Sigmoid colon (tissue), 7 donors: Measurements from ENCODE around the gene TCEAL9. TPM values are rescaled to one million over a fixed set of nuclear protein-coding genes. Genes with fewer than 3 reads are reported as not detected.
A peak's percentile ranks its signal among the peaks of the same experiment; 100 is the strongest.

Experiments used
- DNase-seq: peaks from one replicate; pipeline ENCODE4 v3.0.0-alpha.2; 2019
- H3K27ac ChIP-seq, 4 donors: fragments of 200-600 bp; sonication (generic); one replicate each; pipeline ENCODE4 v1.5.1; 2016 to 2019; ENCODE audit warnings: mild to moderate bottlenecking in 1 of 4
- H3K27me3 ChIP-seq, 3 donors: fragments of 200-600 bp; sonication (generic); one replicate each; pipeline ENCODE4 v1.5.1; 2019; ENCODE audit warnings: mild to moderate bottlenecking in 1 of 3
- H3K36me3 ChIP-seq, 4 donors: fragments of 200-600 bp; sonication (generic); one replicate each; pipeline ENCODE4 v1.5.1; 2016 to 2019
- H3K4me1 ChIP-seq, 4 donors: fragments of 200-600 bp; sonication (generic); one replicate each; pipeline ENCODE4 v1.5.1; 2017 to 2019
- H3K4me3 ChIP-seq, 4 donors: fragments of 200-600 bp; sonication (generic); one replicate each; pipeline ENCODE4 v1.5.1; 2017 to 2019; ENCODE audit warnings: mild to moderate bottlenecking in 2 of 4, moderate library complexity in 1 of 4
- H3K9me3 ChIP-seq, 4 donors: fragments of 200-600 bp in 3 of 4; sonication (generic) in 3 of 4; one replicate each; pipeline versions ENCODE4 v1.5.1 to v1.6.1; 2013 to 2019
- CTCF ChIP-seq, 4 experiments: fragments of 450-650 bp in 3 of 4; fragments of 200-600 bp in 1 of 4; IDR thresholded peaks; one replicate each; pipeline ENCODE4 v1.5.1; 2016 to 2019; ENCODE audit warnings: antibody characterized with exemption in 4 of 4, mild to moderate bottlenecking in 3 of 4, moderate library complexity in 2 of 4
- EP300 ChIP-seq, 4 donors: sonication (generic); formaldehyde crosslinking; IDR thresholded peaks; one replicate each; pipeline ENCODE4 v1.6.1; 2017; ENCODE audit warnings: antibody characterized with exemption in 4 of 4
- POLR2A ChIP-seq, 2 donors: fragments of 450-650 bp; IDR thresholded peaks; one replicate each; pipeline ENCODE4 v1.6.1; 2016; ENCODE audit warnings: antibody characterized with exemption in 2 of 2, mild to moderate bottlenecking in 2 of 2, moderate library complexity in 2 of 2
- POLR2AphosphoS5 ChIP-seq, 4 donors: sonication (generic); formaldehyde crosslinking; IDR thresholded peaks; one replicate each; pipeline ENCODE4 v1.6.1; 2017; ENCODE audit warnings: antibody characterized with exemption in 4 of 4
- WGBS, 2 donors: extraction: QIAGEN DNeasy Blood & Tissue Kit; methylation state at CpG; one replicate each; pipeline ENCODE4 v1.1.7; 2013; 5-methylcytosine and 5-hydroxymethylcytosine counted together
- intact Hi-C: fragments of 100-400 bp; cut with DNase I; formaldehyde crosslinking; loops from one replicate; pipeline ENCODE4 v1.15.1; 2023
- polyA plus RNA-seq, 3 donors: library from polyadenylated mRNA; stranded (reverse); fragments of 200-250 nt; gene quantifications; one replicate each; pipeline ENCODE4 v1.2.3, GENCODE V29; 2013
- small RNA-seq, 3 donors: library from RNA; depleted of rRNA; stranded (forward); fragments of <200 nt; gene quantifications; one replicate each; pipeline ENCODE3, GENCODE V24; 2016
- total RNA-seq, 4 donors: library from RNA; depleted of rRNA; stranded (reverse); fragments of >200 nt; gene quantifications; one replicate each; pipeline ENCODE4 v1.1.0, GENCODE V29; 2016
- donor health status: healthy with polysubstance abuse.
- donor health status: Bipolar disorder and iron deficiency.
- donor health status: healthy.

TCEAL9 gene
- total and polyA plus RNA-seq, 7 donors = 52.4 to 93.7 (median 78.1) TPM

DNA sequence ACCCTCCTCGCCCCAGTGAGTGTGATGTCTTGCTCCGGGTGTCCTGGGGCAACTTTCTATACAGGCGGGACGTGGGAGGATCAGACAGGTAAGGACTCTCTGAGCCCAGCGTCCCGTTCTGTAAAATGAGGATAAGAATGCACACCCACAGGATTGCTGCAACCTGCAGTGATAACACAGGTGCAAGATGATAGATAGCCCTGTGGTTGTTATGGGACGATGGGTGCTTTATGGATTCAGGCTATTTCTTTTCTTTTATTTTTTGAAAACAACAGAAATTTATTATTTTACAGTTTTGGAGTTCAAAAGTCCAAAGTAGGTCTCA lies 48.7 kb downstream of the TCEAL9 start:
- WGBS, 2 donors = 1 to 5% methylated on average over 7 of the region's 7 CpGs
- intact Hi-C loops = no loop called here

GRCh38 chrX:103406256-103406655 lies 50.0 kb downstream of the TCEAL9 start:
- no peak for DNase-seq
- WGBS, 2 donors = 100% methylated on average over 1 of the region's 1 CpG
- Histone ChIP-seq H3K9me3 (no peaks in the 10 kb centered on the region), H3K4me1 (no peaks in the 10 kb centered on the region), H3K36me3 (no peaks in the 10 kb centered on the region), H3K4me3 (no peak overlapping the region), H3K27me3 (no peaks in the 10 kb centered on the region), H3K27ac (no peak overlapping the region)
- TF ChIP-seq EP300 (IDR thresholded peaks at IDR 0.05) (no peak), POLR2A (IDR thresholded peaks at IDR 0.05) (no peak), POLR2AphosphoS5 (IDR thresholded peaks at IDR 0.05) (no peak), CTCF (IDR thresholded peaks at IDR 0.05) (no peak)
- intact Hi-C loops = no loop called here

More for the DNA sequence above, 48.7 kb downstream of the TCEAL9 start:
- no peak for DNase-seq
- H3K9me3 ChIP-seq = no peaks in the 10 kb centered on the region
- no peaks in the 10 kb centered on the region for H3K4me1 ChIP-seq
- H3K36me3 ChIP-seq = no peaks in the 10 kb centered on the region
- peak overlapping the region in 1 of 4 donors; percentile 32 for H3K27ac ChIP-seq
- no peaks in the 10 kb centered on the region for H3K27me3 ChIP-seq
- peak overlapping the region; percentile 34 to 54 (median 40) for H3K4me3 ChIP-seq
- TF ChIP-seq POLR2AphosphoS5 (IDR thresholded peaks at IDR 0.05) (no peak), CTCF (IDR thresholded peaks at IDR 0.05) (no peak), POLR2A (IDR thresholded peaks at IDR 0.05) (no peak), EP300 (IDR thresholded peaks at IDR 0.05) (no peak)

DNA sequence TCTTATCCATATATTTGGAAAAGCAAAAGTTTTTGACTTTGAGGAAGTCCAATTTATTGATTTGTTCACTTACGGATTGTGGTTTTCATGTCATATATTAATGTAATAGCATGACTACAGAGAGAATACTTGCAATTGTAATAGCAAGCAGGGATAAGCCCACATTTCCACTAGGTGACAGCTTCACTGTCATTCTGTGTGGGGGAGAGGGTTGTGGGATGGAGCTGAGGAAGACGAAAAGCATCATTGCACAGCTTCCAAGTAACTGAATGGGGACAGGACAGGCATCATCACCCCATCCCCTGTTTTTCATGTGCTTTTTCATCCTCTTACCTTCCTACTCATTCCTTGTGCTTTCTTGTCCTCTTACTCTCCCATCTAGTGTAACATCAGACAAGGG lies 51.5 kb downstream of the TCEAL9 start:
- TF ChIP-seq POLR2AphosphoS5 (IDR thresholded peaks at IDR 0.05) = no peak
- Histone ChIP-seq H3K4me3 (no peak overlapping the region), H3K9me3 (no peaks in the 10 kb centered on the region), H3K4me1 (no peaks in the 10 kb centered on the region), H3K36me3 (no peaks in the 10 kb centered on the region), H3K27ac (no peak overlapping the region), H3K27me3 (no peaks in the 10 kb centered on the region)
- intact Hi-C loops = no loop called here
- no peak for DNase-seq
- WGBS, 2 donors = 92 to 94% methylated on average over 2 of the region's 2 CpGs

Small RNA genes within 50 kb of the gene (small RNA-seq; reads per million reads assigned to genes)
- gene Z92846.1 = 0 reads per million in 3 donors

Other genes with a start within 250 kb of the TCEAL9 start
- gene BEX4, start 141.4 kb upstream of the TCEAL9 start, total RNA-seq = 10 to 100 TPM; 45.5 to 86.6 (median 56.9) TPM
- gene BEX4, start 141.4 kb upstream of the TCEAL9 start, polyA plus RNA-seq = 10 to 100 TPM; 31.5 to 45.6 (median 34.7) TPM
- 10 to 100 TPM; 69.1 to 94.1 (median 85.8) TPM for gene TCEAL8, start 101.4 kb upstream of the TCEAL9 start, total RNA-seq
- gene TCEAL8, start 101.4 kb upstream of the TCEAL9 start, polyA plus RNA-seq = 100 to 1,000 TPM in 2 of 3 donors, 10 to 100 TPM in 1; 49.3 to 113 (median 103) TPM
- gene TCEAL5, start 79.8 kb upstream of the TCEAL9 start, total RNA-seq = 1 to 10 TPM in 1 of 4 donors, under 1 TPM in 1, not detected in 2; 0.41 to 1.8 TPM
- 1 to 10 TPM in 1 of 3 donors, under 1 TPM in 1, not detected in 1; 0.80 to 1.8 TPM for gene TCEAL5, start 79.8 kb upstream of the TCEAL9 start, polyA plus RNA-seq
- 10 to 100 TPM in 3 of 4 donors, 1 to 10 TPM in 1; 2.2 to 24.6 (median 11.2) TPM for gene BEX2, start 45.5 kb upstream of the TCEAL9 start, total RNA-seq
- 10 to 100 TPM; 10.2 to 28.5 (median 16.8) TPM for gene BEX2, start 45.5 kb upstream of the TCEAL9 start, polyA plus RNA-seq
- 10 to 100 TPM; 19.7 to 35.2 (median 32.4) TPM for gene TCEAL7, start 26.3 kb upstream of the TCEAL9 start, total RNA-seq
- gene TCEAL7, start 26.3 kb upstream of the TCEAL9 start, polyA plus RNA-seq = 1 to 10 TPM; 1.8 to 7.2 (median 5.1) TPM
- 100 to 1,000 TPM; 125 to 150 (median 135) TPM for gene BEX3, start 20.0 kb downstream of the TCEAL9 start, total RNA-seq
- gene BEX3, start 20.0 kb downstream of the TCEAL9 start, polyA plus RNA-seq = 10 to 100 TPM; 39.1 to 77.5 (median 62.6) TPM
- gene RAB40A, start 163.0 kb downstream of the TCEAL9 start, total RNA-seq = 1 to 10 TPM in 1 of 4 donors, under 1 TPM in 3; 0.66 to 1.7 (median 0.83) TPM
- gene RAB40A, start 163.0 kb downstream of the TCEAL9 start, polyA plus RNA-seq = under 1 TPM in 1 of 3 donors, not detected in 2; 0.12 TPM
- 100 to 1,000 TPM; 127 to 366 (median 178) TPM for gene TCEAL4, start 229.0 kb downstream of the TCEAL9 start, total RNA-seq
- 100 to 1,000 TPM in 1 of 3 donors, 10 to 100 TPM in 2; 54.8 to 117 (median 62.1) TPM for gene TCEAL4, start 229.0 kb downstream of the TCEAL9 start, polyA plus RNA-seq